ENCODE results near the gene LRRC3. TPM values are rescaled to one million over a fixed set of nuclear protein-coding genes. Genes with fewer than 3 reads are reported as not detected.

The LRRC3 gene
- total RNA-seq, 4 donors from 2014 or later: 2.9 to 5.8 (median 3.2) TPM

- 68 to 80% methylated on average over 16 to 20 of the region's 21 CpGs for WGBS, 2 donors
- no peak overlapping the region for H3K4me3 ChIP-seq (ENCODE audit: low read depth, poor library complexity, severe bottlenecking)
- TF ChIP-seq, protein P1, sequence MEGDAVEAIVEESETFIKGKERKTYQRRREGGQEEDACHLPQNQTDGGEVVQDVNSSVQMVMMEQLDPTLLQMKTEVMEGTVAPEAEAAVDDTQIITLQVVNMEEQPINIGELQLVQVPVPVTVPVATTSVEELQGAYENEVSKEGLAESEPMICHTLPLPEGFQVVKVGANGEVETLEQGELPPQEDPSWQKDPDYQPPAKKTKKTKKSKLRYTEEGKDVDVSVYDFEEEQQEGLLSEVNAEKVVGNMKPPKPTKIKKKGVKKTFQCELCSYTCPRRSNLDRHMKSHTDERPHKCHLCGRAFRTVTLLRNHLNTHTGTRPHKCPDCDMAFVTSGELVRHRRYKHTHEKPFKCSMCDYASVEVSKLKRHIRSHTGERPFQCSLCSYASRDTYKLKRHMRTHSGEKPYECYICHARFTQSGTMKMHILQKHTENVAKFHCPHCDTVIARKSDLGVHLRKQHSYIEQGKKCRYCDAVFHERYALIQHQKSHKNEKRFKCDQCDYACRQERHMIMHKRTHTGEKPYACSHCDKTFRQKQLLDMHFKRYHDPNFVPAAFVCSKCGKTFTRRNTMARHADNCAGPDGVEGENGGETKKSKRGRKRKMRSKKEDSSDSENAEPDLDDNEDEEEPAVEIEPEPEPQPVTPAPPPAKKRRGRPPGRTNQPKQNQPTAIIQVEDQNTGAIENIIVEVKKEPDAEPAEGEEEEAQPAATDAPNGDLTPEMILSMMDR (IDR thresholded peaks at IDR 0.05): no peak
- TF ChIP-seq POLR2A (IDR thresholded peaks at IDR 0.05): no peak
- intact Hi-C loops (cut with DNase I; ENCODE audit: low total_unique reads): no loop called here
- peak in 1 of 2 donors; percentile 80 for DNase-seq (ENCODE audit: low spot score in 2 of 2)
These were observed 28.6 kb upstream of the LRRC3 start for GRCh38 chr21:44426663-44427191.

DNA sequence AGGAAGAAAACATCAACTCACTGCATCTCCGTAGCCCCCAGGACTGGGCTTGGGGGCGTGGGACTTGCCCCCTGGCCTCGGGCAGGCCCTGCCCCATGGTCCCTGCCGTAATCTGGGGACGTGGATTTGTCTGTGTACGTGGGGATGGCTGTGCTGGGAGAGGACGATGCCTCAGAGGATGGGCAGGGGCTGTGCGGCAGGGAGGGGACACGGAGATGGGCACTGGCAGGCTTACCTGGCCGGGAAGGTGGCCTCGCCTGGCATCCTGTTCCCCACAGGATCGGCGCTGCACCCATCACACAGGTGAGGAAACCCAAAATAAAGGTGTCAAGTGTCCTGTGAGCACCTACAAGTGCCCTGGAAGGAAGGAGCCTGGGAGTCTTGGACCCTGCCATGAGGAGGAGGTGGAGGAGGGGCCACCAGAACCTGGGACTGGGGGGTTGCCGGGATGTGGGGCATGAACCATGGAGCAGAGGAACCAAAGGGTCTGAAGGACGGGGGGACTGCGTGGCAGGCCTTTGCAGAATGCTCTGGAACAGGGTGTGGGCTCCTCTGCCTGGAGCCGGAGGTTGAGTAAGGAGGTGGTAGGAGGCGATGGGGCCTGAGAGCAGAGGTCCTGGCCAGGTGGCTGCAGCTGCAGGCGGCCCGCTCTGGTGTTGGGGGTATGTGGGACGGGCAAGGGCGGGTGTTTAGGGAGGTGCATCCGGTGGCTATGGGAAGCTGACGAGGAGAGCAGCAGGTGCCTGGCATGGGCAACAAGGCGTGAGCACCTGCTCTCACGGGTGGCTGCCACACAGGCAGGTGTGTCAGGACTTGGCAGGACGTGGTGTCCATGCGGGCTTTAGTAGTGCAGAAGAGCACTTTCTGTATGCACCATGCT lies 27.8 kb upstream of the LRRC3 start:
- DNase-seq (ENCODE audit: low spot score in 2 of 2): peak in 1 of 2 donors; percentile 75

DNA sequence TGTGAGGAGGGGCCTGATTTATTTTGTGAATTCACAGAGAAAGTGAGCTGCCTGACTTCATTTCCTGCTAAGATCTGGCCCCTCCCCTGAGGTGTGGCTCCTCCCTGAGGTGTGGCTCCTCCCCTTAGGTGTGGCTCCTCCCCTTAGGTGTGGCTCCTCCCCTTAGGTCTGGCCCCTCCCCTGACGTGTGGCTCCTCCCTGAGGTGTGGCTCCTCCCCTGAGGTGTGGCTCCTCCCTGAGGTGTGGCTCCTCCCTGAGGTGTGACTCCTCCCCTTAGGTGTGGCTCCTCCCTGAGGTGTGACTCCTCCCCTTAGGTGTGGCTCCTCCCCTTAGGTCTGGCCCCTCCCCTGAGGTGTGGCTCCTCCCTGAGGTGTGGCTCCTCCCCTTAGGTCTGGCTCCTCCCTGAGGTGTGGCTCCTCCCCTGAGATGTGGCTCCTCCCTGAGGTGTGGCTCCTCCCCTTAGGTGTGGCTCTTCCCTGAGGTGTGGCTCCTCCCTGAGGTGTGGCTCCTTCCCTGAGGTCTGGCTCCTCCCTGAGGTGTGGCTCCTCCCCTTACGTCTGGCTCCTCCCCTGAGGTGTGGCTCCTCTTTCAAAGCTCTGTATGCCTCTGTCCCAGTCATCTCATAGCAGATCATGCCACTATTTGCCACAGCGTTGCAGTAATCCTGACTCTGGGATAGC lies 26.9 kb upstream of the LRRC3 start:
- peak in 1 of 2 donors; percentile 43 for DNase-seq (ENCODE audit: low spot score in 2 of 2)
- no peak overlapping the region for H3K4me3 ChIP-seq (ENCODE audit: low read depth, poor library complexity, severe bottlenecking)
- no peak for TF ChIP-seq POLR2A (IDR thresholded peaks at IDR 0.05)
- TF ChIP-seq, protein P1 (IDR thresholded peaks at IDR 0.05): no peak
- intact Hi-C loops (cut with DNase I; ENCODE audit: low total_unique reads): no loop called here
- 42 to 49% methylated on average over 3 of the region's 3 CpGs for WGBS, 2 donors

More for the DNA sequence above, 27.8 kb upstream of the LRRC3 start:
- intact Hi-C loops (cut with DNase I; ENCODE audit: low total_unique reads): no loop called here
- 85 to 87% methylated on average over 28 of the region's 28 CpGs for WGBS, 2 donors
- TF ChIP-seq, protein P1 (IDR thresholded peaks at IDR 0.05): no peak
- TF ChIP-seq POLR2A (IDR thresholded peaks at IDR 0.05): no peak
- H3K4me3 ChIP-seq (ENCODE audit: low read depth, poor library complexity, severe bottlenecking): no peak overlapping the region

DNA sequence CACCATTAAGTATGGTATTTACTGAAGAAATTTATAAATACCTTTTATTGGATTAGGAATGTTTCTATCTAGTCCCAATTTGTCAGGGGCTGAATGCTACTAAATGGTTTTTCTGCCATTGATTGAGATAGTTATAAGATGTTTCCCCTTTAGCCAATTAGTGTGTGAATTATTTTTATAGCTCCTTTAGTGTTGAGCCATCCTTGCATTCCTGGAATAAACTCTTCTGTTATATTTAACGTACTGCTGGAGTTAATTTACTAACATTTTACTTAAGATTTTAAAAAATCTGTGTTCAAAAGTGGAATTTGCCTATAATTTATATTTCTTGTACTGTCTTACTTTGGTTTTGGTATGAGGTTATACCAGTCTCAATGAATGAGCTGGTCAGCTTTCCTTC lies 25.4 kb upstream of the LRRC3 start:
- WGBS, 2 donors: 70 to 78% methylated on average over 1 of the region's 1 CpG
- H3K4me3 ChIP-seq (ENCODE audit: low read depth, poor library complexity, severe bottlenecking): no peak overlapping the region
- no peak for DNase-seq (ENCODE audit: low spot score in 2 of 2)
- intact Hi-C loops (cut with DNase I; ENCODE audit: low total_unique reads): no loop called here
- TF ChIP-seq, protein P1 (IDR thresholded peaks at IDR 0.05): no peak
- no peak for TF ChIP-seq POLR2A (IDR thresholded peaks at IDR 0.05)

- intact Hi-C loops (cut with DNase I; ENCODE audit: low total_unique reads): no loop called here
- DNase-seq (ENCODE audit: low spot score in 2 of 2): peak in 1 of 2 donors; percentile 68
These were observed 24.0 kb upstream of the LRRC3 start for GRCh38 chr21:44431300-44431699.

More at GRCh38 chr21:44431300-44431699, 24.0 kb upstream of the LRRC3 start:
- 89 to 93% methylated on average over 4 of the region's 4 CpGs for WGBS, 2 donors
- no peak overlapping the region for H3K4me3 ChIP-seq (ENCODE audit: low read depth, poor library complexity, severe bottlenecking)
- no peak for TF ChIP-seq POLR2A (IDR thresholded peaks at IDR 0.05)
- TF ChIP-seq, protein P1 (IDR thresholded peaks at IDR 0.05): no peak
